CD4-positive, alpha-beta T cell treated with Interferon alpha-2 for 1 hour (primary cell): ENCODE results near the gene ATP11C.
"Not testable (repeated sequence)": the region's sequence is repeated elsewhere in the genome, so short reads cannot be mapped to it uniquely, and the experiment has no call there.

ENCODE experiments used
- DNase-seq, 2 donors: peaks; one replicate each; pipeline ENCODE4 v3.0.0-alpha.2; 2020 to 2022

ATP11C gene

DNA sequence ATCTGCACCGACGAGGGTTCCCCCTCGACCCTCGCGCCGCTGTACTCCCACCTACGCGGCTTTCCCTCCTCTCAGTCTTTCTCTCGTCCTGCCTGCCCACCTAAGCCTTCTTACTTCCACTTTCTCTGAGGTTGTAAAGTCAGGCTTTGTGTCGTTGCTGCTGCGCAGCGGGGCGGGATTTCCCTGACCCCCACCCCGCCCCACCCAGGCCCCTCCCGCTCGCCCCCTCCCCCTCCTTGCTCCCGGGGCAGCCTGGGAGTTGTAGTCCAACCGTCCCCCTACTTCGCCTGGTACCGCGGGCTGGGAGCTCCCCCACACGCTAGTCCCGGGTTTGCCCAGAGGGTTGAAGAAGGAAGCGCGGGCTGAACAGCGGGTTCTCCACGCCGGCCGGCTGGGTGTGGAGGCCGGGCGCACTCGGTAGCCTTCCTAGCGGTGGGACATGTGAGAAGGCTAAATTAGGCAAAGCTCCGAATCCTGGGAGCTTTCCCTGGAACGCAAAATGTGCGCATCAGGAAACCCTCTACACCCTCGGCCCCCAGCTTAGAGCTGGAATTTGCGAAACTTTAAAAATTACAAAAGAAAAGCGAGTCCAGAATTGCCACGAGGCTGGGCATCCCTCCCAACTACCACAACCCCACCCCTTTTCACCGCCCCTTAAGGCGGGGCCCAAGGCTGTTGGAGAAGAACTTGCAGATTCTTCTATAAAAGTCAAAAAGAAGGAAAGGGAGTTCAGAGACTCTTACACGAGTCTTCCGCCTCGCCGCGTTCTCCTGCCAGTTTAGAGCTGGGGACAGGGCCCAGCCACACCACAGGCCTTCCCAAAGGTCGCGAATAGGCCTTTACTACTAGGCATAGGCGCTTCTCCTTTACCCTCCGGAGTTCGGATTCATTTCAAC is at the start of gene ATP11C:
ATP11C (minus strand) TSS at position 153 of the 896 bp plus-strand sequence. CDS start 1,011 bp downstream, outside the sequence.
- DNase-seq, result peak; percentile 84 to 88

DNA sequence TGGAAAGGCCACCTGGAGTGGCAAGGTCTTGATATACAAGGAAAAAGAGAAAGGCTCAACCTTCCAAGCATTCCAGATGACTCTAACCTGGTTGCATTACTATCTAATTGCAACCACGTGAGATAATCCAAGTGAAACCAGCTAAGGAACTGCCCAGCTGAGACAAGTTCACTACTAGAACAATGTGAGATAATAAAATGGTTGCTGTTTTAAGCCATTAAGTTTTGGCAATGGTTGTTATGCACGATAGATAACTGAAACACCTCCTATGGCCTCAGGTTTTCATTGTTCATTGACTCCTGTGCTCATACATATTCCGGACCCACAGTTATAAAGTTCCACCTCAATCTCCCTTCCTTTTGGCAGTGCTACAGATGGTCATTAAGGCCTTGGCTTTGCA is 41.6 kb upstream of the ATP11C start:
- DNase-seq, result no peak

DNA sequence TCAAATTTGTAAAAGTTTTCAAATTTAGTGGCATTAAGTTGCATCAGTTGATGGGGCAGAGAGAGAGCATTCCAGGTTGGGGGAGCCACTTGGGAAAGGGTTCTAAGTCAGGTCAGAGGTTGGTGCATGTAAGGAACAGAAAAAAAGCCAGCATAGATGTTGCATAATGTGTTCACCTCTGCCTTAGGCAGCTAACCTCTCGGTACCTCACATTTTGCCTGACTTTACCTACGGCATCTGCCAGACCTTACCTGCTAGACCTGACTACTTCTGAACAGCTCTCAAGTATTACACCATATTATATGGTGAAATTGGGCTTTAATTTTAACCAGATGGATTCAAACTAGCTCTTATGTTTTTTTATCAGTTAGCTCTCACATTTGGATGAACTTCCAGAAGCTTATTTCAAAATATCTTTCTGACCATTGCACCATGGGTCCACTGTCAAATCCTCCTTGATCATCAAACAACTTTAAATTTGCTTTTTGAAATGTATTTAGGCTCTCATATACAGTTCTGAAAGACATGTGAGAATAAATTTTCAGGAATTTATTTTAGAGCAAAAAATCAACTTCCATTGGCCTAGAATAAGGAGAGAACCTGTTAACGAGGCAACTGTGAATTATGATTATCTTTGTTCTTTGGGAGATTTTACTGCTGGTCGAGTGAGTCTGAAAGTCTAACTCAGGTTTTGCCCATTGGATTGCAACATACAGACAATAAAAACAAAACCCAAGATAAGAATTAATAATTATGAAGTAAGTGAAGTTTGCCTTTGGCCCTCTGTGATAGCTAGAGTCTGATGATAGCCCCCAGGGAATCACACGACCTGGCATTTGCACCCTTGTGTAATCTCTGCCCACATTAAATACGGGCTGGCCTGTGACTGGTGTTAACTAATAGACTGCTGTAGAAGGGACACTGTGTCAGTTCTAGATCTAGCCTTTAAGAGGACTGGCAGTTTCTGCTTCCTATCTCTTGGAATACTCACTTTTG is 40.1 kb upstream of the ATP11C start:
- no peak for DNase-seq

DNA sequence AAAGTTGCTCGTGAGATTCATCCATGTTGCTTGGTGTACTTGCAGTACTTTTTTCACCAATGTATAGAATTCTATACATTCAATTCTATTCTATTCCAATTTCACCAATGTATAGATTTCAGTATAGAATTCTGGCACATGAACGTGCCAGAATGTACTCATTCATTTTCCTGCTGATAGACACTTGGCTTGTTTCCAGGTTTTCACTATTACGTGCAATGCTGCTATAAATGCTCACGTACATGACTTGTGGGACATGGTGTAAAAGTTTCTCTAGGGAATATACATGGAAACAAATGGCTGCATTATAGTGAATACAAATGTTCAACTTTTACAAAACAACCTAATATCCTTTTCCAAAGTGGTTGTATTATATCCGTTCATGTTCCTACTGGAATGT is 39.3 kb upstream of the ATP11C start:
- DNase-seq, result no peak

DNA sequence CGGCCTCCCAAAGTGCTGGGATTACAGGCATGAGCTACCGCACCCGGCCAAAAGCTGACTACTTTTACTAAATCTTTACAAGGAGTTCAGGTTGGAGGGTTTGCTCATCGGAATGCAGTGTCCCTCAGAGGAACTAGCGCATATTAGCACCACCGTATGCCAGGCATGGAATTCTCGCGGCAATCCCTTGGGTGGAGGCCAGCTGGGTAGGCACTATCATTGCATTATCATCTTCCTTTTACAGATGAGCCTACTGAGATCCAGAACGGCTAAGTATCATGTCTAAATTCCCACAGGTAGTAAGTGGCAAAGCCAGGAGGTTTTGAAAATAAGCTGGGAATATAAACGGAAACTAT is 38.5 kb upstream of the ATP11C start:
- no peak for DNase-seq

DNA sequence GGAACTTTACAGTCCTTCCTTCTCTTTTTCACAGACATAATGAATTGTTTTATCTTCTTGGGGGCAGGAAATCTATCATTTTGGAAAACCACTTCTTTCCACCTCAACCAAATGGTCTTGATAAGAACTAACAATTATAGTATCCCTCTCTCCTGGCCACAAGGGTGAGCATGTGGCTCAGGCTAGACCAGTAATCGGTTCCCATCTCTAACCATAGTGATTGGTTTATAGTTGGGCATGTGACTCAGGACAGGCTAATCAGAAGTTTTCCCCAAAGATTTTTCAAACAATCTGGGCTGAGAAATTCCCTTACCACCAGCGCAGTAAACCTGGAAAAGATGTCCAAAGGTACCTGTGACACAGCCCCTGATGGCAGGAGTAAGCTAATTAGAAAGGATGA is 36.4 kb upstream of the ATP11C start:
- no peak for DNase-seq

DNA sequence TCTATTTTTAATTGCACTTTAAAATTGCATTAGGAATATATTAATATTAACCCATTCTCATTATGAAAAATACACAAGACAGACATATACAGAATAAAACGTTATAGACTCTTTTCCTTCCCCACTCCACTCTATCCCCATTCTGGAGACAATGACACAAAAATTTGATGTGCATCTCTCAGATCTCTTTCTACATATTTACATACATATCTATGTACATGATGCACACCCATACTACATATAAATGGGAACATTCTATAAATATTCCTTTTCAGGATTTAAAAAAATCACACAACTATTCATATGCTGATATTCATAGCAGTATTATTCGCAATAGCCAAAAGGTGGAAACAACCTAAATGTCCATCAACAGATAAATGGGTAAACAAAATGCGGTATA is 34.9 kb upstream of the ATP11C start:
- DNase-seq, result no peak

DNA sequence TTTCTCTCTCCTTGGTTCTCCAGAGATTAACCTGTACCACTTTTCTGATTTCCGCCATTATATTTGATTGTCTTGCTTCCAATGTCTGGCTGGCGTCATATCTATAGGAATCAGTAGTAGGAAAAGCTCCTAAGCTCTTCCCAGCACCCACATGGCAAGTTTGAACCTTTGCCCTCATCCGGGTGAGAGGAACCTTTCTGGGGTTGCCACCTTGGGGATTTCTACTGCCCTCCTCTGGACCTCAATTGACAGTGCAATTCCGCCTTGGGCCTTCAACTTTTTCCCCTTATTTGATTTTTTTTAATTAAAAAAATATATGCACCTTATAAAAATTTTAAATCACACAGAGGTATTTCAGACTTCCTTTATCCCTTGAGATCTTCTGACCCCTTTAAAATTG is 34.4 kb upstream of the ATP11C start:
- DNase-seq, result no peak

DNA sequence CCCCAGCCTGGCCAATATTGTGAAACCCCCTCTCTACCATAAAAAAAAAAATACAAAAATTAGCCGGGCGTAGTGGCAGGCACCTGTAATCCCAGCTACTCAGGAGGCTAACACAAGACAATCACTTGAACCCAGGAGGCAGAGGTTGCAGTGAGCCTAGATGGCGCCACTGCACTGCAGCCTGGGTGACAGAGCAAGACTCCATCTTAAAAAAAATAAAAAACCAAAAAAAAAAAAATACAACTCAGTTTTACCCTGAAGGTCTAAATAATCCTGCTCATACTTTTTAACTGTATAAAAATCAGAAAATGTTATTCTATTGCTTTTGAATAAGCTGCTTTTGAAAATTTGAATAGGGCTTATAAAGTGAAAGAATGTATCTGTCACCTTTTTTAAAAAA is 33.3 kb upstream of the ATP11C start:
- not testable (repeated sequence) for DNase-seq

DNA sequence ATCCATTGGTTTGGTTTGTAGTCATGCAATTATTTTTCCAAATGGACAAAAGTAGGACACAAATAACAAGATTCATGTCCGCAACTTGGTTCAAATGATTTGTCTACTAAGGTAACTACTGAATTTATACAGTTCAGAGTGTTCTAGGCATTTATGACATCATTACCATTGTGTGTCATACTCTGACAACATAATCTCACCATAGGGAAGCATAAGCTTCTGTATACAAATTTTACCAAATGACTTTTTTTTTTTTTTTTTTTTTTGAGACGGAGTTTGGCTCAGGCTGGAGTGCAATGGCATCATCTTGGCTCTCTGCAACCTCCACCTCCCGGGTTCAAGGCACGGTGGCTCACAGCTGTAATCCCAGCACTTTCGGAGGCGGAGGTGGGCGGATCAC is 32.6 kb upstream of the ATP11C start, which contains the start of gene CXorf66:
CXorf66 (minus strand) TSS at position 101 of the 400 bp plus-strand sequence; CDS start at position 76, 25 bp downstream.
- no peak for DNase-seq

DNA sequence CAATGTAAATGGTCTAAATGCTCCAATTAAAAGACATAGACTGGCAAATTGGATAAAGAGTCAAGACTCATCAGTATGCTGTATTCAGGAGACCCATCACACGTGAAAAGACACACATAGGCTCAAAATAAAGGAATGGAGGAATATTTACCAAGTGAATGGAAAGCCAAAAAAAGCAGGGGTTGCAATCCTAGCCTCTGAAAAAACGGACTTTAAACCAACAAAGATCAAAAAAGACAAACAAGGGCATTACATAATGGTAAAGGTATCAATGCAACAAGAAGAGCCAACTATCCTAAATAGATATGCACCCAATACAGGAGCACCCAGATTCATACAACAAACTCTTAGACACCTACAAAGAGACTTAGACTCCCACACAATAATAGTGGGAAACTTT is 28.2 kb upstream of the ATP11C start:
- not testable (repeated sequence) for DNase-seq

DNA sequence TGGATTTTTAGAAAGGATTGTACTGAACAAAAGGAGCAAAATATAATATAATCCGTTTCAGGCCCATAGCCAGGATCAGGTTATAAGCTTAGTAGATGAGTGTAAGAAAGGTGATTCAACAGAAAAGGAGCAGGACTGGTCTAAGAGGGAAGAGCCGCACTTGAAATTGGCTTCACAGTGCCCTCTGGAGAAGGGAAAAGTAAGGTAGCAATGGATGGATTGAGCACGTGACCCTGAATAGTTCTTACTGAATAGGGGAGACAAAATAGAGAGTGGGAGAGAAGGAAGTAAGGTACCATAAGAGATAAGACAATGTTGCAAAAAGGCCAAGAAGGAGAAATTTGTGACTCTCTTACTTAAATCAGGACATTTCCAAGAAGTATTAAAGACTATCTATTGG is 16.9 kb upstream of the ATP11C start:
- no peak for DNase-seq

DNA sequence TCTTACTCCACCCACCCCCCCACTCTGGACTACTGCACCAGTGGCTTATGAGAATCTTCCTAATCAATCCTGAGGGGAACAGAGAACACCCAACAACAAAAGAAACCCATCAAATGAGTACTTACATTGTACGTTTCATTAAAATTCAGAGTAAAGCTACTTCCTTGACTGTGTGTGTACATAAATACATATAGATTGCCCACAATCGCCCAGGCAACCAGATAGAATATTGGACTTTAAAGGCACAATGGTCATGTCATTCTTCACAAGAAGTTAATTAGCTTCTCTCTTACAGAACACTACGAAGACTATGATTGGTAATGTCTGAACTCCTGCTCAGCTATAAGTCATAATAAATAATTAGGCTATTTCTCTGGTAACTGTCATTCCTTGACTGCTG is 12.2 kb upstream of the ATP11C start:
- no peak for DNase-seq

DNA sequence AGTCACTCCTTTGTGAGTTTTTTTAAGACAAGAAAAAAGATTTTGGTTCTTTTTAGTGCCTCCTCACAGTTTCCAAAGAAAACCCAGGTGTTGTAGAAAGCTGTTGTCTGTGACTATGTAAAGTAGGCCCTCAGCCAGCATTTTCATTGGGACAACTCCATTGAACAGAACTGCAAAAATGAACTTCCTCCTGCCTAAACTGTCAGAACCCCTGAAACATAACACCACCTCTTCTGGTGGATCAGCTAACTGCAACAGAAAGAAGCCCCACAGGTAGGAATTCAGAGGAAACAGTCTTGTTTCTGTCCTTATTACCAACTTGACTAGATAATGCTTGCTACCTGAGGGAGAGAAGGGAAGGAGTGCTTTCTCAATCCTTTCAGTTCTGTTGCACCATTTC is 3.4 kb upstream of the ATP11C start:
- peak in 1 of 2 donors; percentile 11 for DNase-seq

DNA sequence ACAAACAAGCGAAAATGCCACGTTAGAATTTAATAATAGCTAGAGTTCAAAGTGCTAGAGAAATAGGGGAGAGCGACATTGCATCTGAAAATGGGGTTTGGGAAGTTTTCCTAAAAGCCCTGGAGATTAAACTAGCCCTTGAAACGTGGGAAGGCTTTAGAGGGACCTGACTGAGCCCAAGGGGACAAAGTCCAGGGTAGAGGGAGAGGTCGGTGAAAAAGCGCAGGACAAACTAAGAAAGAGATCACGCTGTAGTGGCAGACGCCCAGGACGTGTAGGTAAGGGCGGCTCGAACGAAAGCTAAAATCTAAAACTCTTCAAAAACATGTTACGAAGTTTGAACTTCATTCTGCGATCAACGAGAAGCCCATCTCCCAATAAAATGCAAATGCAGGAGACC is 1.1 kb upstream of the ATP11C start:
- DNase-seq, result no peak

DNA sequence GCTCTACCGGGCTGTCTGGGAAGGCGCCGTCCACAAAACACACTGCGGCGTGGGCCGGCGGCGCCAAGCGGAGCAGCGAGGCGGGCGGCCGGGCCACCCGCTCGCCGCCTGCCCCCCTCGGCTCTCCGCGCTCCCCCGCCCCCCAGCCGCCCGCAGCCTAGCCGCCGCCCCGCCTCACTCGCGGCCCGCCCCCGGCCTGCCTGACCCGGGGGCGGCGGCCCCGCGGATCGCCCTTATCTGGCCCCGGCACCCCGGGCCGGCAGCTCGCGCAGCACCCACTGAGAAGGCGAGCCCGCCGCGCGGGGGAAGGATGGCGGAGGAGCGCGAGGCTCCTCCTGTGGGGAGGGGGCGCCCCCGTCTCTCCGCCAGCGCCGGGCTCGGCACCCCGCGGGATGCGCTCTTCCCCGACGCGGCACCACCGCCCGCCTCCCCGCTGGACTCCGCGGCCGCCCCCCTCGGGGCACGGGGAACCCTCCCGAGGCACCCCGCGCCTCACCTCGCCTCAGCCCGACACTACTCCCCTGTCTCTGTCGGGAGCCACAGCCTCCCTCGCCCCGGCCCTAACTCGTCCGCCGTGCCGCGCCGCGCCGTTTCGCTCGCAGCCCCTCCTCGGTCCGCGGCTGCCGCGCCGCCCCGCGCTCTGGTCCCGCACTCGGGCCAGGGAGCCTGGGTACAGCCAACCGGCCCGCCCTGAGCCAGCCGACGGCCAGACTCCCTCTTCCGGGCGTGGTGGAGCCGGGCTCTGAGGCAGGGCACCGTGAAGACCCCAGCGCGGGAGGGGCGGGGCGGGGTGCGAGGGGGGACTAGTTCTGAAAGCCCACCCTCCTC is 566 bp downstream of the ATP11C start:
- peak; percentile 25 to 61 for DNase-seq

DNA sequence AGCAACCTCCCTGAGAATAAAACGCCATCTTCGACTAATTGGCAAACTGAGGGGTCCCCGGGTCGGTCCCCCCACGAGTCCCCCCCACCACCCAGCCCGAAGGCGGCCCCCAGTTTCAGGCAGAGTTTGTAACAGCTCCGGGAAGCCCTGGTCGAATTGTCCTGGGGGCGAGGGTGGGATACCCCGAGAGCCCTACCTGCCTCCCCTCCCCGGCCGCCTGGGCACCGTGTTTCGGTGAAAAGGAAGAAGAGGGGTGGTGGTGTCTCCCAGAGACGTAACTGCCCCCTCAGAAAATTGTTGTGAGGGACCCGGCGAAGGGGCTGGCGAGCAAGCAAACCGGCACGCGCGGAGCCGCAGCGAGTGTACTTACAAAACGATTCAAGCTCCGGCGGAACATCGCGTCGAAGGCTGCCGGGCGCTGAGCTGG is 1.2 kb downstream of the ATP11C start:
- DNase-seq, result no peak

DNA sequence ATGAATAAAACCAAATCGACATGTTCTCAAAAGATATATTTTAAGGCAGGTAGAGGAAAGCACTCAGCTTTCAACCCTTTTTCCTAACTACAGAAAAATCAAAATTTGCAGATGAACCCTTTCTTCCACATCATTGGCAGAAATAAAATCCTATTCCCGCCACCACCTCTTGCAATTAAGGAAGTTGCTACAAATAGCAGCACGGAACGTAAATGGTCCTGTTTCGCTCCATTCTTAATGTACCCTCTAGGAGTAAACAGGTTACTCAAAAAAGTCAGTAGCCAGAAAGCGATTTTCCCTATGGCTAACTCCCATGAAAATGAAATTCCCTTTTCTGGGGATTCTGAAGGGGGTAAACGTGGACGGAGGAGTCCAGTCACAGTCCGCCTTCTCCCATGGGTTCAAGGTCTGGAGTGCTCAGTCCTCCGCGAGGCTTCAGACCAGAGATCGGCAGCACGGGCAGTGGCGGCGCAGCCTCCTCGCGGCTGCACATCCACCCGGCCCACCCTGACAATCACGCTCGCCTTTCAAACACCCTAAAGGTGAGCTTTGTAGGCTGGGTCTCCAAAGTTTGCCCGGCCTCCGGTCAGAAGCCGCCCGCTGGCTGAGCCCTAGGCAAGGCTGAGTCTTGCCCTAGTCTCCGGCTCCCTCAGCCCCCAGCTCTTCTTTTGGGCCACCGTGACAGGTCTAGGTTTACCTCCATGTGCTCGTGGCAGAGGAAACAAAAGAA is 1.8 kb downstream of the ATP11C start:
- DNase-seq, result no peak

DNA sequence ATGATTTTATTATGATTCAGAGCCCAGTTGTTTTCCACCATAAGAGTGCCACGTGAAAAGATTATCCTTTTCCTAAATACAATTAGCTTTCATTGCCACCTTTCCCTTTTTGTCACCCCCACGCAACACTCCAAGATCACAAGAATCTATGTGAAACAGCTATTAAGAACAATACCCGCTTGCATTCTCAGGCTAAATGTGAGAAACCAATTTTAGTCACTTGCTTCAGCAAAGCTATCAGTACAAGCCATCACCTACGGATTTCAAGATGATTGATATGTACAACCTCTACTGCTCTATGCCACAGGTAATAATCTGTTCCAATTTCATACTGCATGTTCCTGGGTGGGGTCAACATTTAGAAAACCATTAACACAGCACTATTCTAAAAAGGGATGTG is 2.5 kb downstream of the ATP11C start:
- DNase-seq, result no peak

DNA sequence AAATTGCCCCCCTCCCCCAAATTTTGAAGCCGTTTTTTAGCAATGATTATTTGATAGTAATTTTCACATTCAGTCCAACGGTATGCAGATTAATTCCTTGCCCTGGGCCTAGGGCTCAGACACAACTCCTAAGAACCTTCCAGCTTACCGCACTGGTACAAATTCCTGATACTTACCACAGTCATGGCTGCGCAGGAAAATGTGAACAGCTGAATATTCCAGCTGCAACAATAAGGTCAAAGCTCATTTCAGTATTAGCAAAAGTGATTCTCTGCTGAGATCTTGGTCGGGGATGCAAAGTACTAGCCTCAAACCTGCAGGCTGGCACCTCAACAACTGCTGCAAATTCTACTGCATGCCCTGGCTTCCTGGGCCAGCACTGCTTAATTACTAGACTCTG is 3.0 kb downstream of the ATP11C start:
- no peak for DNase-seq

DNA sequence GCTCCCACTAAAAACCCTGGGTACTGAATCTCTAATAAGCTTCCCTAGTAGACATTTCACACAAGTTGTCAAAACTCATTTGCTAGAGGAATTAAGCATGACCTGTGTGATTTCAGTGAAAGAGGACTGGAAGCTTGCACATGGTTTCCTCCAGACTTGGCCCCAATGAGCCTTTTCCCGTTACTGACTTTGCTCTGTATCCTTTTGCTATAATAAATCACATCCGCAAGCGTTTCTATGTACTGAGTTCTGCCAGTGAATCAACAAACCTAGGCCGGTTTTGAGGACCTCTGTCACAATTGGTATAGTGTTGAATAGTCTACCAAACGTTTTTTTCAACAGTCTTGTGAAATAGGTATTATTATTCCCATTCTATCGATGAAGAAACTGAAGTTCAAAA is 8.2 kb downstream of the ATP11C start:
- DNase-seq, result no peak
